WTC11 (cell line): ENCODE measurements around the gene ATPAF2. TPM values are rescaled to one million over a fixed set of nuclear protein-coding genes. Genes with fewer than 3 reads are reported as not detected.
"Not testable (repeated sequence)": the region's sequence is repeated elsewhere in the genome, so short reads cannot be mapped to it uniquely, and the experiment has no call there.

Source experiments
- ATAC-seq: fragments of 200-7000 bp; cut with Tn5 transposase; 2 replicates; pipeline ENCODE4 v1.10.0; 2021; ENCODE audit warnings: mild to moderate bottlenecking, moderate library complexity
- CTCF ChIA-PET: fragments of 300-600 bp; sonication (Branson Sonifier 250); formaldehyde crosslinking; loops from one replicate; lab custom pipeline; 2021; ENCODE audit warnings: antibody characterized with exemption; lab: Charles Lee
- POLR2A ChIA-PET: fragments of 350-600 bp; sonication (Branson Sonifier 250); formaldehyde crosslinking; loops from one replicate; lab custom pipeline; 2021; ENCODE audit warnings: antibody characterized with exemption; lab: Charles Lee
- DNase-seq: peaks from one replicate; pipeline ENCODE4 v3.0.0; 2021; ENCODE audit warnings: low spot score
- H3K27ac Mint-ChIP-seq: 2 replicates; pipeline ENCODE4 v1.8.0; 2021; ENCODE audit warnings: mixed read lengths
- H3K27me3 Mint-ChIP-seq: 2 replicates; pipeline ENCODE4 v1.8.0; 2021; ENCODE audit warnings: low read depth, mild to moderate bottlenecking, moderate library complexity, mixed read lengths
- H3K36me3 Mint-ChIP-seq: 2 replicates; pipeline ENCODE4 v1.8.0; 2021; ENCODE audit warnings: mixed read lengths
- H3K4me1 Mint-ChIP-seq: 2 replicates; pipeline ENCODE4 v1.8.0; 2022; ENCODE audit warnings: mixed read lengths
- H3K4me3 Mint-ChIP-seq: 2 replicates; pipeline ENCODE4 v1.8.0; 2021; ENCODE audit warnings: mild to moderate bottlenecking, moderate library complexity, mixed read lengths
- H3K9me3 Mint-ChIP-seq: 2 replicates; pipeline ENCODE4 v1.8.0; 2021; ENCODE audit warnings: mixed read lengths
- ATF1 ChIP-seq: sonication (generic); formaldehyde crosslinking; IDR thresholded peaks from 2 replicates; pipeline ENCODE4 v1.8.1; 2023; ENCODE audit warnings: mild to moderate bottlenecking, moderate library complexity, missing genetic modification reagents
- ATF2 ChIP-seq: sonication (generic); formaldehyde crosslinking; IDR thresholded peaks from 2 replicates; pipeline ENCODE4 v1.8.1; 2022; ENCODE audit warnings: low read depth, missing genetic modification reagents, borderline replicate concordance
- CTCF ChIP-seq: fragments of 200-600 bp; IDR thresholded peaks from 2 replicates; pipeline ENCODE4 v1.8.0; 2022; ENCODE audit warnings: antibody characterized with exemption
- E2F5 ChIP-seq: sonication (generic); formaldehyde crosslinking; IDR thresholded peaks from 2 replicates; pipeline ENCODE4 v1.8.1; 2022; ENCODE audit warnings: mild to moderate bottlenecking, moderate library complexity, missing genetic modification reagents
- JAZF1 ChIP-seq: fragments of 250-450 bp; sonication (Bioruptor Pico); IDR thresholded peaks from 2 replicates; pipeline ENCODE4 v1.9.0; 2021; ENCODE audit warnings: moderate library complexity, mild to moderate bottlenecking, inconsistent platforms
- KAT7 ChIP-seq: sonication (generic); formaldehyde crosslinking; IDR thresholded peaks from 2 replicates; pipeline ENCODE4 v1.8.1; 2023; ENCODE audit warnings: missing genetic modification reagents, mild to moderate bottlenecking, borderline replicate concordance
- PRRX2 ChIP-seq: fragments of 250-450 bp; sonication (Bioruptor Pico); IDR thresholded peaks from 2 replicates; pipeline ENCODE4 v1.8.0; 2021; ENCODE audit warnings: mild to moderate bottlenecking
- SMAD4 ChIP-seq: sonication (generic); formaldehyde crosslinking; IDR thresholded peaks from 2 replicates; pipeline ENCODE4 v1.8.0; 2022; ENCODE audit warnings: mild to moderate bottlenecking, missing genetic modification reagents
- ZBTB21 ChIP-seq: sonication (generic); formaldehyde crosslinking; IDR thresholded peaks from 2 replicates; pipeline ENCODE4 v1.8.1; 2023; ENCODE audit warnings: mild to moderate bottlenecking, missing genetic modification reagents, borderline replicate concordance
- ZNF219 ChIP-seq: sonication (generic); formaldehyde crosslinking; IDR thresholded peaks from 2 replicates; pipeline ENCODE4 v1.8.0; 2023; ENCODE audit warnings: missing genetic modification reagents, mild to moderate bottlenecking, borderline replicate concordance
- ZNF317 ChIP-seq: sonication (generic); formaldehyde crosslinking; IDR thresholded peaks from 2 replicates; pipeline ENCODE4 v1.8.1; 2023; ENCODE audit warnings: low read depth, mild to moderate bottlenecking, moderate library complexity, missing genetic modification reagents, borderline replicate concordance
- ZNF416 ChIP-seq: fragments of 250-450 bp; sonication (Bioruptor Pico); IDR thresholded peaks from 2 replicates; pipeline ENCODE4 v1.9.0; 2021; ENCODE audit warnings: mild to moderate bottlenecking, inconsistent platforms
- ZNF425 ChIP-seq: fragments of 250-450 bp; sonication (Bioruptor Pico); conservative IDR thresholded peaks from 2 replicates; pipeline ENCODE4 v1.9.0; 2021; ENCODE audit warnings: mild to moderate bottlenecking
- total RNA-seq: library from RNA; stranded (reverse); gene quantifications from 3 replicates; pipeline ENCODE4 v1.2.3, GENCODE V29; 2021
- TF ChIP-seq, protein P1 (sequence below): sonication (generic); formaldehyde crosslinking; IDR thresholded peaks from 2 replicates; pipeline ENCODE4 v1.8.0; 2023; ENCODE audit warnings: mild to moderate bottlenecking, missing genetic modification reagents
- TF ChIP-seq, protein P2 (sequence below): sonication (generic); formaldehyde crosslinking; IDR thresholded peaks from 2 replicates; pipeline ENCODE4 v1.8.1; 2022; ENCODE audit warnings: low read depth, mild to moderate bottlenecking, moderate library complexity, missing genetic modification reagents, borderline replicate concordance
- TF ChIP-seq, protein P3 (sequence below): sonication (generic); formaldehyde crosslinking; IDR thresholded peaks from 2 replicates; pipeline ENCODE4 v1.8.0; 2023; ENCODE audit warnings: missing genetic modification reagents
- TF ChIP-seq, protein P4 (sequence below): sonication (generic); formaldehyde crosslinking; IDR thresholded peaks from 2 replicates; pipeline ENCODE4 v1.8.1; 2022; ENCODE audit warnings: missing genetic modification reagents, borderline replicate concordance

The ATPAF2 gene
- total RNA-seq, 1 experiment from 2014 or later, result 33.5 TPM

- no peak for TF ChIP-seq E2F5
- TF ChIP-seq, protein P1, sequence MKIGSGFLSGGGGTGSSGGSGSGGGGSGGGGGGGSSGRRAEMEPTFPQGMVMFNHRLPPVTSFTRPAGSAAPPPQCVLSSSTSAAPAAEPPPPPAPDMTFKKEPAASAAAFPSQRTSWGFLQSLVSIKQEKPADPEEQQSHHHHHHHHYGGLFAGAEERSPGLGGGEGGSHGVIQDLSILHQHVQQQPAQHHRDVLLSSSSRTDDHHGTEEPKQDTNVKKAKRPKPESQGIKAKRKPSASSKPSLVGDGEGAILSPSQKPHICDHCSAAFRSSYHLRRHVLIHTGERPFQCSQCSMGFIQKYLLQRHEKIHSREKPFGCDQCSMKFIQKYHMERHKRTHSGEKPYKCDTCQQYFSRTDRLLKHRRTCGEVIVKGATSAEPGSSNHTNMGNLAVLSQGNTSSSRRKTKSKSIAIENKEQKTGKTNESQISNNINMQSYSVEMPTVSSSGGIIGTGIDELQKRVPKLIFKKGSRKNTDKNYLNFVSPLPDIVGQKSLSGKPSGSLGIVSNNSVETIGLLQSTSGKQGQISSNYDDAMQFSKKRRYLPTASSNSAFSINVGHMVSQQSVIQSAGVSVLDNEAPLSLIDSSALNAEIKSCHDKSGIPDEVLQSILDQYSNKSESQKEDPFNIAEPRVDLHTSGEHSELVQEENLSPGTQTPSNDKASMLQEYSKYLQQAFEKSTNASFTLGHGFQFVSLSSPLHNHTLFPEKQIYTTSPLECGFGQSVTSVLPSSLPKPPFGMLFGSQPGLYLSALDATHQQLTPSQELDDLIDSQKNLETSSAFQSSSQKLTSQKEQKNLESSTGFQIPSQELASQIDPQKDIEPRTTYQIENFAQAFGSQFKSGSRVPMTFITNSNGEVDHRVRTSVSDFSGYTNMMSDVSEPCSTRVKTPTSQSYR (CRISPR knock-in tag), result no peak
- TF ChIP-seq, protein P2, sequence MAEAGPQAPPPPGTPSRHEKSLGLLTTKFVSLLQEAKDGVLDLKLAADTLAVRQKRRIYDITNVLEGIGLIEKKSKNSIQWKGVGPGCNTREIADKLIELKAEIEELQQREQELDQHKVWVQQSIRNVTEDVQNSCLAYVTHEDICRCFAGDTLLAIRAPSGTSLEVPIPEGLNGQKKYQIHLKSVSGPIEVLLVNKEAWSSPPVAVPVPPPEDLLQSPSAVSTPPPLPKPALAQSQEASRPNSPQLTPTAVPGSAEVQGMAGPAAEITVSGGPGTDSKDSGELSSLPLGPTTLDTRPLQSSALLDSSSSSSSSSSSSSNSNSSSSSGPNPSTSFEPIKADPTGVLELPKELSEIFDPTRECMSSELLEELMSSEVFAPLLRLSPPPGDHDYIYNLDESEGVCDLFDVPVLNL (CRISPR knock-in tag), result no peak
- TF ChIP-seq, protein P3, sequence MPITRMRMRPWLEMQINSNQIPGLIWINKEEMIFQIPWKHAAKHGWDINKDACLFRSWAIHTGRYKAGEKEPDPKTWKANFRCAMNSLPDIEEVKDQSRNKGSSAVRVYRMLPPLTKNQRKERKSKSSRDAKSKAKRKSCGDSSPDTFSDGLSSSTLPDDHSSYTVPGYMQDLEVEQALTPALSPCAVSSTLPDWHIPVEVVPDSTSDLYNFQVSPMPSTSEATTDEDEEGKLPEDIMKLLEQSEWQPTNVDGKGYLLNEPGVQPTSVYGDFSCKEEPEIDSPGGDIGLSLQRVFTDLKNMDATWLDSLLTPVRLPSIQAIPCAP (CRISPR knock-in tag), result no peak
- TF ChIP-seq ZNF416 (CRISPR knock-in tag), result no peak
- no peak for TF ChIP-seq ZNF317 (CRISPR knock-in tag)
- TF ChIP-seq CTCF, result no peak
- TF ChIP-seq PRRX2 (CRISPR knock-in tag), result no peak
- TF ChIP-seq ZNF425 (CRISPR knock-in tag), result no peak
- TF ChIP-seq, all 79 proteins: peak for 0
Observed at GRCh38 chr17:17999364-18000029, 39.5 kb downstream of the ATPAF2 start (continued).

DNA sequence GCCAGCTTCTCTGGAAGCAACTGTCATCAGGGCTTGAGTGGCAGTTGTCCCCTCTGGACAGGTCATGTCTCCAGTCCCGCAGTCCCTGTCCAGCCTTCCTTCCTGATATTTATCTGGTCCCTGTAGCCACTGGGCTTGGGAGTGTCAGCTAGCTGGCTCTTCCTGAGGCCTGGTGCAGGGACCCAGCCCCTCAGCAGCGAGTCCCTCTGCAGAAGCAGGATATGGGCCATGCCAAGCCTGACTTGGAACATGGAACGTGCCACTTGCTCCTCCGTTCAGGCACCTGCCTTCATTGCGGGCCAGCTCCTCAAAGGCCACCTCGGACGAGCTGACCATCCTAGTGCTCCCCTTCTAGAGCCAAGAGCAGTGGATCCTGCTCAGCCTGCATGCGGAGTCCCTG lies 40.0 kb downstream of the ATPAF2 start:
- DNase-seq, result no peak
- CTCF ChIA-PET, result no interaction called here
- H3K36me3 Mint-ChIP-seq, result no peaks in the 10 kb centered on the region
- no peaks in the 10 kb centered on the region for H3K27me3 Mint-ChIP-seq
- H3K4me1 Mint-ChIP-seq, result no peaks in the 10 kb centered on the region
- TF ChIP-seq ZNF219 (CRISPR knock-in tag) (no peak), JAZF1 (no peak), SMAD4 (CRISPR knock-in tag) (no peak), ZNF317 (CRISPR knock-in tag) (no peak), ATF2 (no peak), ZNF416 (CRISPR knock-in tag) (no peak), KAT7 (CRISPR knock-in tag) (no peak), ATF1 (CRISPR knock-in tag) (no peak), ZBTB21 (CRISPR knock-in tag) (no peak)
- TF ChIP-seq, protein P4, sequence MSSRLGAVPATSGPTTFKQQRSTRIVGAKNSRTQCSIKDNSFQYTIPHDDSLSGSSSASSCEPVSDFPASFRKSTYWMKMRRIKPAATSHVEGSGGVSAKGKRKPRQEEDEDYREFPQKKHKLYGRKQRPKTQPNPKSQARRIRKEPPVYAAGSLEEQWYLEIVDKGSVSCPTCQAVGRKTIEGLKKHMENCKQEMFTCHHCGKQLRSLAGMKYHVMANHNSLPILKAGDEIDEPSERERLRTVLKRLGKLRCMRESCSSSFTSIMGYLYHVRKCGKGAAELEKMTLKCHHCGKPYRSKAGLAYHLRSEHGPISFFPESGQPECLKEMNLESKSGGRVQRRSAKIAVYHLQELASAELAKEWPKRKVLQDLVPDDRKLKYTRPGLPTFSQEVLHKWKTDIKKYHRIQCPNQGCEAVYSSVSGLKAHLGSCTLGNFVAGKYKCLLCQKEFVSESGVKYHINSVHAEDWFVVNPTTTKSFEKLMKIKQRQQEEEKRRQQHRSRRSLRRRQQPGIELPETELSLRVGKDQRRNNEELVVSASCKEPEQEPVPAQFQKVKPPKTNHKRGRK (CRISPR knock-in tag), result no peak
- H3K27ac Mint-ChIP-seq, result no peak overlapping the region
- POLR2A ChIA-PET, result no interaction called here
- H3K9me3 Mint-ChIP-seq, result no peaks in the 10 kb centered on the region
- ATAC-seq, result no peak
- H3K4me3 Mint-ChIP-seq, result no peak overlapping the region

DNA sequence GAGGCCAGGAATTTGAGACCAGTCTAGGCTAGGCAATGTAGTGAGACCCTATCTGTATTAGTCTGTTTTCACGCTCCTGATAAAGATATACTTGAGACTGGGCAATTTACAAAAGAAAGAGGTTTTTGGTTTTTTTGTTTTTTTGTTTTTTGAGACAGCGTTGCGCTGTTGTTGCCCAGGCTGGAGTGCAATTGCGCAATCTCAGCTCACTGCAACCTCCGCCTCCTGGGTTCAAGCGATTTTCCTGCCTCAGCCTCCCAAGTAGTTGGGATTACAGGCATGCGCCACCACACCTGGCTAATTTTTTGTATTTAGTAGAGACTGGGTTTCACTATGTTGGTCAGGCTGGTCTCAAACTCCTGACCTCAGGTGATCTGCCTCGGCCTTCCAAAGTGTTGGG lies 43.1 kb downstream of the ATPAF2 start:
- POLR2A ChIA-PET, DNase-seq, H3K27me3 Mint-ChIP-seq, H3K4me3 Mint-ChIP-seq, H3K27ac Mint-ChIP-seq, H3K36me3 Mint-ChIP-seq, H3K4me1 Mint-ChIP-seq, H3K9me3 Mint-ChIP-seq, ATAC-seq: not testable (repeated sequence)
- CTCF ChIA-PET, result interaction anchor here (0.6 to 3.2 kb wide), 3 partner anchors 10 to 38 kb away, joined by 4 to 50 read pairs (median 32); no protein-coding TSS in a partner anchor
